Uterus (tissue), 4 donors: ENCODE results near the gene NANOS1. TPM values are rescaled to one million over a fixed set of nuclear protein-coding genes. Genes with fewer than 3 reads are reported as not detected.
"Not testable (repeated sequence)": the region's sequence is repeated elsewhere in the genome, so short reads cannot be mapped to it uniquely, and the experiment has no call there.

Source experiments
- DNase-seq, 2 donors: peaks; one replicate each; pipeline ENCODE4 v3.0.0-alpha.2; 2019 to 2020
- H3K27ac ChIP-seq, 2 donors: fragments of 200-600 bp; sonication (generic); 1 replicate in 1 of 2; 2 replicates in 1 of 2; pipeline ENCODE4 v1.5.1; 2016 to 2018
- H3K27me3 ChIP-seq, 2 donors: fragments of 200-600 bp; sonication (generic); one replicate each; pipeline ENCODE4 v1.5.1; 2018 to 2019; ENCODE audit warnings: control low read depth in 1 of 2
- H3K36me3 ChIP-seq, 2 donors: fragments of 200-600 bp; sonication (generic); one replicate each; pipeline ENCODE4 v1.5.1; 2019; ENCODE audit warnings: control low read depth in 1 of 2
- H3K4me1 ChIP-seq, 2 donors: fragments of 200-600 bp; sonication (generic); one replicate each; pipeline ENCODE4 v1.5.1; 2018 to 2019; ENCODE audit warnings: control low read depth in 1 of 2
- H3K4me3 ChIP-seq, 2 donors: fragments of 200-600 bp; sonication (generic); 1 replicate in 1 of 2; 2 replicates in 1 of 2; pipeline ENCODE4 v1.5.1; 2018 to 2019; ENCODE audit warnings: mild to moderate bottlenecking in 1 of 2
- H3K9me3 ChIP-seq, 2 donors: fragments of 200-600 bp; sonication (generic); one replicate each; pipeline ENCODE4 v1.5.1; 2019; ENCODE audit warnings: control low read depth in 1 of 2
- POLR2A ChIP-seq, 2 donors: fragments of 450-650 bp; IDR thresholded peaks; one replicate each; pipeline ENCODE4 v1.6.1; 2016; ENCODE audit warnings: antibody characterized with exemption in 2 of 2, mild to moderate bottlenecking in 1 of 2, moderate library complexity in 1 of 2
- intact Hi-C: fragments of 100-400 bp; cut with DNase I; formaldehyde crosslinking; loops from one replicate; pipeline ENCODE4 v1.15.1; 2023; ENCODE audit warnings: low total_unique reads
- total RNA-seq, 4 donors: library from RNA; depleted of rRNA in 3 of 4; stranded (reverse); fragments of >200 nt in 3 of 4; gene quantifications; one replicate each; pipeline versions ENCODE4 v1.1.0 to v1.2.4, GENCODE V29; 2014 to 2023
- TF ChIP-seq, protein P1 (sequence below), 4 experiments: fragments of 200-600 bp in 2 of 4; fragments of 450-650 bp in 2 of 4; sonication (generic) in 2 of 4; IDR thresholded peaks; one replicate each; pipeline ENCODE4 v1.5.1; 2016 to 2019; ENCODE audit warnings: antibody characterized with exemption in 4 of 4, mild to moderate bottlenecking in 2 of 4, moderate library complexity in 1 of 4
- donor health status: DM: yes; HTN: yes; CAD: no.

The NANOS1 gene
- total RNA-seq, 4 donors from 2014 or later: 0.29 to 4.5 (median 2.1) TPM

DNA sequence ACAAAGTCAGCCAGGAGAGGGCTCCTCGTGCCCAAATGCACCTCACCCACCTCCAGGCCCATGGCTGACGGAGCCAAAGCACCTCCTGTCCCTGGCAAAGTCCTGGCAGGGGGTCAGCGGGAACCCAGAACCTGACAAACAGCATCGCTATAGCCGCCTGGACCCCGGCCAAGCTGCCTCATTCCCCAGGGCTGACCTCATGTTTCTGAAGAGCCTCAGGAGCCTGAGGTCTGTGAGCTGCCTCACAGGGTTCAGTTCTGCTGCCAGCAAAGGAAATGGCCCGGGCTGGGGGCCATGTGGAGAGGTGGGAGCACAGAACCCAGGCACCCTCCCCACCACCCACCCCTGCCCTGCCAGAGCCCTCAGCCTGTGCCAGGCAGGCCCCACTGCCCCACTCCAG lies 4.2 kb upstream of the NANOS1 start:
- Histone ChIP-seq H3K27me3 (no peaks in the 10 kb centered on the region), H3K9me3 (no peaks in the 10 kb centered on the region), H3K4me1 (peaks cover 0 to 7% of the 10 kb centered on the region in 2 donors), H3K4me3 (no peak overlapping the region), H3K27ac (peak overlapping the region in 1 of 2 donors; percentile 35), H3K36me3 (no peaks in the 10 kb centered on the region)
- DNase-seq: peak; percentile 59 to 74
- intact Hi-C loops: no loop called here
- TF ChIP-seq, protein P1, sequence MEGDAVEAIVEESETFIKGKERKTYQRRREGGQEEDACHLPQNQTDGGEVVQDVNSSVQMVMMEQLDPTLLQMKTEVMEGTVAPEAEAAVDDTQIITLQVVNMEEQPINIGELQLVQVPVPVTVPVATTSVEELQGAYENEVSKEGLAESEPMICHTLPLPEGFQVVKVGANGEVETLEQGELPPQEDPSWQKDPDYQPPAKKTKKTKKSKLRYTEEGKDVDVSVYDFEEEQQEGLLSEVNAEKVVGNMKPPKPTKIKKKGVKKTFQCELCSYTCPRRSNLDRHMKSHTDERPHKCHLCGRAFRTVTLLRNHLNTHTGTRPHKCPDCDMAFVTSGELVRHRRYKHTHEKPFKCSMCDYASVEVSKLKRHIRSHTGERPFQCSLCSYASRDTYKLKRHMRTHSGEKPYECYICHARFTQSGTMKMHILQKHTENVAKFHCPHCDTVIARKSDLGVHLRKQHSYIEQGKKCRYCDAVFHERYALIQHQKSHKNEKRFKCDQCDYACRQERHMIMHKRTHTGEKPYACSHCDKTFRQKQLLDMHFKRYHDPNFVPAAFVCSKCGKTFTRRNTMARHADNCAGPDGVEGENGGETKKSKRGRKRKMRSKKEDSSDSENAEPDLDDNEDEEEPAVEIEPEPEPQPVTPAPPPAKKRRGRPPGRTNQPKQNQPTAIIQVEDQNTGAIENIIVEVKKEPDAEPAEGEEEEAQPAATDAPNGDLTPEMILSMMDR (IDR thresholded peaks at IDR 0.05): no peak
- no peak for TF ChIP-seq POLR2A (IDR thresholded peaks at IDR 0.05)

DNA sequence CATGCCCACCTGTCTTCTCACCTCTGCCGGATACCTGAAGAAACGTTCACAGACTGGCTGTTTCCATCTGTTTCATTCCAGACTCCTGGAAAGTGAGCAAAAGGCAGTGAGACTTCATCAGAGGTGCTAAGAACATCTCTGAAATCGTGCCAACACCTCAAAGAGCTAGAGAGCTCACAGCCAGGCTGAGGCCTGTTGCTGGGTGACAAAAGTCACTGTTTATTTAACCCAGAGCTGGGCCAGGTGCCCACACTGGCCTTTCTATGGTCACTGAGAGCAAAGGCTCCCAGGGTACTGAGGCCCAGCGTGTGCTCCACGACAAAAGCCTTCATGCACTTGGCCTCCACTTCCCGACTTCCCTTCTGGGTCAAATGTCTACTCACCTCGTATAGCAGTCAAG lies 3.7 kb upstream of the NANOS1 start:
- Histone ChIP-seq H3K9me3 (no peaks in the 10 kb centered on the region), H3K36me3 (no peaks in the 10 kb centered on the region), H3K27ac (peak overlapping the region in 1 of 2 donors; percentile 35), H3K4me3 (no peak overlapping the region), H3K27me3 (no peaks in the 10 kb centered on the region), H3K4me1 (peaks cover 0 to 7% of the 10 kb centered on the region in 2 donors)
- no peak for DNase-seq
- intact Hi-C loops: no loop called here
- no peak for TF ChIP-seq POLR2A (IDR thresholded peaks at IDR 0.05)
- TF ChIP-seq, protein P1 (IDR thresholded peaks at IDR 0.05): no peak

DNA sequence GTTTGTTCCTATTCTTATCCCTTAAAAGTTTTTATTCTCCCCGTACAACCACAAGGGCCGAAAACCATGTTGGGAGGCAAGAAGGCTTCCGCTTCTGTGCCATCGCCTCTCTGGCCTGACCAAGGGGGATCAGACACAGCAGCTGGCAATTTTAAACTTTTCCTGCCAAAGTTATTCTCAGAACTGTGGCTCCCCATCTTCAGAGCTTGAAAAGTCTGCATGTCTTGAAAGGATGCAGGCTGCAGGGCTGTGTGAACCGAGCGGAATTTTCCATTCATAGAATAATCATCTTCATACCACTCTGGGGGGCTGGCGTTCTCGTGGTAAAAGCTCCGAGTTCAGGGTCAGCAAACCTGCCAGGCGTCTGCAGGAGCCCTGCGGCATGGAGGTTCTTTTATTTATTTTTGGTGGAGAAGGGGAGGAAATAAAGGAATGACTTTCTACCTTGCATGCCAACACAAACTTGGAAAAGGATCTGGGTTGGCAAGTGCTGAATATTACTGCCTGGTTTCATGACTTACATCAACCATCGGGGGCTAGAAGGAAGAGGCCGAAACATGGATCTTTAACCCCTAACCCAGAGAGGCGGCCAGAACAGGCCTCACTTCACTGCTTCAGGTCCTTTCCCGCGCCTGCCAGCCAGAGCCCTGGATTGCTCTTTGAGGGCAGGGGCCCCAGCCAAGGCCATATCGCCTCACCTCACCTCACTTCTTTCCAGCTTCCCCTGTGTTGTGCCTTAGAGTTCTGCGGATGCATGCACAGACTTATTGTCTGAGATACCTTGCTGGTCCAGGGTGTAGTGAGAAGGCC lies 3.0 kb upstream of the NANOS1 start:
- Histone ChIP-seq H3K36me3 (no peaks in the 10 kb centered on the region), H3K27me3 (no peaks in the 10 kb centered on the region), H3K4me1 (peaks cover 0 to 7% of the 10 kb centered on the region in 2 donors), H3K4me3 (no peak overlapping the region), H3K27ac (no peak overlapping the region), H3K9me3 (no peaks in the 10 kb centered on the region)
- TF ChIP-seq, protein P1 (IDR thresholded peaks at IDR 0.05): no peak
- TF ChIP-seq POLR2A (IDR thresholded peaks at IDR 0.05): no peak
- DNase-seq: no peak
- intact Hi-C loops: no loop called here

DNA sequence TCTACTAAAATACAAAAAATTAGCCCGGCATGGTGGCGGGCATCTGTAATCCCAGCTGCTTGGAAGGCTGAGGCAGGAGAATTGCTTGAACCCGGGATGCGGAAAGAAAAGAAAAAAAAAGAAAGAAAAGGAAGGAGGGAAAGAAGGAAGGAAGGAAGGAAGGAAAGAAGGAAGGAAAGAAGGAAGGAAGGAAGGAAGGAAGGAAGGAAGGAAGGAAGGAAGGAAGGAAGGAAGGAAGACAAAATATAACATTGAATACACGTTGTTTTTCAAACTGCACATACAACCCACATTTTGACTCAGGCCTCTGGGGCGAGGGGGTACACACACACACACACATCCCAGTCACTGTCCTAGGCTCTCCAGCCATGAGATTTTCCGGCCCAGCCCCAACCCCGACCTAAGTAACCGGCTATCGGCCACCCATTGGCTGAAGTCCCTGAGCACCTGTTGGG lies 1.0 kb upstream of the NANOS1 start:
- Histone ChIP-seq H3K27ac (peak overlapping the region in 1 of 2 donors; percentile 56), H3K4me3 (peak overlapping the region in 1 of 2 donors; percentile 61)
- H3K27me3 ChIP-seq, H3K36me3 ChIP-seq, H3K9me3 ChIP-seq, DNase-seq, intact Hi-C loops, H3K4me1 ChIP-seq: not testable (repeated sequence)

DNA sequence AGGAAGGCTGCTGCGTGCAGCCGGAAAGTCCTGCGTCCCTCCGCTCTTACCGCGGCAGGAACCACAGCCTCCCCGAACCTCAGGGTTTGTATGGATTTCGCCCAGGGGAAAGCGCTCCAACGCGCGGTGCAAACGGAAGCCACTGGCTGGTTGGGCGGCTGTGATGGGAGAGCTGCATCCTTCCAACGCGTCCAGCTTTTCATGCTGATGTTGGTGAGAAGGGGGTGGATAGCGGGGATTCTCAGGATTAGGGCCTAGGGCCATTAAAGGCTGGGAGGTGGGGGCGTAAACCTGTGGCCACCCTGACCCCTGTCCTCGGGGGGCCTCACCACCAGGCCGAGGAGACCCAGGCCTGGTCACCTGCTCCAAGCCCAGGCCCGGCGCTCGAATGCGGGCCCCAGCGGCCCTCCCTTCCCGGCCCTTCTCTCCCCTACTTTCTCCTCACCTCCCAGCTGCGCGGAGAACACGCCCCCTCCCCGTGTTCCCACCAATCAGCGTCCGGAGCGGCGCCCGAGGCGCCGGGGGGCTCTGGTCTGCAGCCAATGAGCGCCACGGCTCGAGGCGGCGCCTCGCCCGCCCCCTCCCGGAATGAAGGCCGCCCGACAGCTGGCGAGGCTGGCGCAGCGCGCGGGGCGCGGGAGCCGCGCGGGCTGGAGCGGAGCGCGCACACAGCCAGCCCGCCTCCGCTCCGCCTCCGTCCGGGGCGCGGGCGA lies 458 bp upstream of the NANOS1 start:
- TF ChIP-seq, protein P1 (IDR thresholded peaks at IDR 0.05): peak in 3 of 4 experiments; percentile 31 to 46 (median 33)
- peak in 1 of 2 donors; percentile 6 for TF ChIP-seq POLR2A (IDR thresholded peaks at IDR 0.05)
- H3K4me3 ChIP-seq: peak overlapping the region; percentile 36 to 61
- intact Hi-C loops: no loop called here
- H3K9me3 ChIP-seq: no peaks in the 10 kb centered on the region
- no peaks in the 10 kb centered on the region for H3K27me3 ChIP-seq
- H3K4me1 ChIP-seq: peaks cover 0 to 7% of the 10 kb centered on the region in 2 donors
- peak overlapping the region in 1 of 2 donors; percentile 56 for H3K27ac ChIP-seq
- DNase-seq: peak; percentile 84 to 87
- H3K36me3 ChIP-seq: no peaks in the 10 kb centered on the region
